Gastrocnemius medialis (tissue), 4 donors: Measurements from ENCODE around the gene ATF6B. TPM values are rescaled to one million over a fixed set of nuclear protein-coding genes. Genes with fewer than 3 reads are reported as not detected.

Experiments
- ATAC-seq, 2 donors: fragments of 150-250 bp; one replicate each; pipeline ENCODE4 v1.9.1; 2016
- DNase-seq, 2 donors: peaks; one replicate each; pipeline ENCODE4 v3.0.0-alpha.2; 2019
- H3K27ac ChIP-seq, 4 donors: fragments of 200-600 bp; sonication (generic); 1 replicate in 1 of 4; 2 replicates in 3 of 4; pipeline ENCODE4 v1.5.1; 2016 to 2018; ENCODE audit warnings: mild to moderate bottlenecking in 2 of 4, moderate library complexity in 1 of 4
- H3K27me3 ChIP-seq, 3 donors: fragments of 200-600 bp; sonication (generic) in 2 of 3; 1 replicate in 1 of 3; 2 replicates in 2 of 3; pipeline versions ENCODE4 v1.5.1 to v1.6.0; 2016 to 2019; ENCODE audit warnings: mild to moderate bottlenecking in 1 of 3, moderate library complexity in 1 of 3
- H3K36me3 ChIP-seq, 2 donors: fragments of 200-600 bp; sonication (generic) in 1 of 2; one replicate each; pipeline ENCODE4 v1.5.1; 2017 to 2018
- H3K4me1 ChIP-seq, 2 donors: fragments of 200-600 bp; sonication (generic) in 1 of 2; one replicate each; pipeline ENCODE4 v1.5.1; 2016 to 2017; ENCODE audit warnings: mild to moderate bottlenecking in 2 of 2
- H3K4me3 ChIP-seq, 4 donors: fragments of 200-600 bp; sonication (generic) in 3 of 4; 1 replicate in 1 of 4; 2 replicates in 3 of 4; pipeline ENCODE4 v1.5.1; 2016 to 2019; ENCODE audit warnings: mild to moderate bottlenecking in 2 of 4
- H3K9me3 ChIP-seq, 3 donors: fragments of 200-600 bp; sonication (generic) in 2 of 3; 1 replicate in 1 of 3; 2 replicates in 2 of 3; pipeline ENCODE4 v1.5.1; 2016 to 2019
- POLR2A ChIP-seq, 2 donors: fragments of 450-650 bp; IDR thresholded peaks; one replicate each; pipeline ENCODE4 v1.6.1; 2017; ENCODE audit warnings: antibody characterized with exemption in 2 of 2, mild to moderate bottlenecking in 2 of 2, moderate library complexity in 2 of 2
- in situ Hi-C, 4 donors: fragments of 200-750 bp; cut with MboI; loops; one replicate each; pipeline versions ENCODE4 v1.15.0 to v1.8.0; 2017; ENCODE audit warnings: low sequenced_read_pairs in 4 of 4
- intact Hi-C: fragments of 100-400 bp; cut with DNase I; formaldehyde crosslinking; loops from one replicate; pipeline ENCODE4 v1.15.1; 2023; ENCODE audit warnings: low total_unique reads
- total RNA-seq, 4 donors: library from RNA; depleted of rRNA; stranded (reverse); fragments of >200 nt; gene quantifications; one replicate each; pipeline versions ENCODE4 v1.1.0 to v1.2.3, GENCODE V29; 2016
- TF ChIP-seq, protein P1 (sequence below), 5 experiments: fragments of 450-650 bp in 3 of 5; fragments of 200-600 bp in 2 of 5; sonication (generic) in 2 of 5; IDR thresholded peaks in 4 of 5; conservative IDR thresholded peaks in 1 of 5; 1 replicate in 4 of 5; 2 replicates in 1 of 5; pipeline ENCODE4 v1.5.1; 2016 to 2019; ENCODE audit warnings: antibody characterized with exemption in 5 of 5, mild to moderate bottlenecking in 3 of 5, moderate library complexity in 3 of 5

The ATF6B gene
- total RNA-seq, 4 donors from 2014 or later, result 6.8 to 18.4 (median 9.5) TPM

DNA sequence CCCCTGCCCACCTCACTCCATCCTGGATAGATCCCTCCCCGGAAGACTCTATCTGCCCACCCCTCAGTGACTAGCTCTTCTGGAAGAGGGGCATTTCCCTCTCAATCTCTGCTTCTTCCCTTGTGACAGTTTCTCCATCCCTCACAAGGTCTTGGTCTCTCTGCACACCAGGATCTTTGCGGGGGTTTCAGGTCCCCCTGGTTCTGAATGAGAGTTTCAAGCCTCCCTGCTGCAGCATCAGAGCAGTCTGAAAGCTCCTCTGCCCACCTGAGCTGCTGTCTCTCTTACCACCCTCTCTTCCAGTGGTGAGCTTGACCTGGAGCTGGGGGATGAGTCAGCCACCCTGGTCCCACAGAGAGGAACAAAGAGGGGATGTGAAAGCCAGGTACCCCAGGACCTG lies 43.3 kb downstream of the ATF6B start:
- no peaks in the 10 kb centered on the region for H3K36me3 ChIP-seq
- TF ChIP-seq, protein P1, sequence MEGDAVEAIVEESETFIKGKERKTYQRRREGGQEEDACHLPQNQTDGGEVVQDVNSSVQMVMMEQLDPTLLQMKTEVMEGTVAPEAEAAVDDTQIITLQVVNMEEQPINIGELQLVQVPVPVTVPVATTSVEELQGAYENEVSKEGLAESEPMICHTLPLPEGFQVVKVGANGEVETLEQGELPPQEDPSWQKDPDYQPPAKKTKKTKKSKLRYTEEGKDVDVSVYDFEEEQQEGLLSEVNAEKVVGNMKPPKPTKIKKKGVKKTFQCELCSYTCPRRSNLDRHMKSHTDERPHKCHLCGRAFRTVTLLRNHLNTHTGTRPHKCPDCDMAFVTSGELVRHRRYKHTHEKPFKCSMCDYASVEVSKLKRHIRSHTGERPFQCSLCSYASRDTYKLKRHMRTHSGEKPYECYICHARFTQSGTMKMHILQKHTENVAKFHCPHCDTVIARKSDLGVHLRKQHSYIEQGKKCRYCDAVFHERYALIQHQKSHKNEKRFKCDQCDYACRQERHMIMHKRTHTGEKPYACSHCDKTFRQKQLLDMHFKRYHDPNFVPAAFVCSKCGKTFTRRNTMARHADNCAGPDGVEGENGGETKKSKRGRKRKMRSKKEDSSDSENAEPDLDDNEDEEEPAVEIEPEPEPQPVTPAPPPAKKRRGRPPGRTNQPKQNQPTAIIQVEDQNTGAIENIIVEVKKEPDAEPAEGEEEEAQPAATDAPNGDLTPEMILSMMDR (IDR thresholded peaks at IDR 0.05 in 4 of 5, conservative IDR thresholded peaks at IDR 0.05 in 1 of 5), result no peak
- no peak for TF ChIP-seq POLR2A (IDR thresholded peaks at IDR 0.05)
- ATAC-seq (no peak), DNase-seq (no peak)
- no peaks in the 10 kb centered on the region for H3K4me1 ChIP-seq
- intact Hi-C loops (no loop called here), in situ Hi-C loops (no loop called here)
- H3K9me3 ChIP-seq, result no peaks in the 10 kb centered on the region
- H3K27ac ChIP-seq, result no peak overlapping the region
- H3K4me3 ChIP-seq, result no peak overlapping the region
- peaks cover 0 to 5% (median 2%) of the 10 kb centered on the region in 3 donors for H3K27me3 ChIP-seq

DNA sequence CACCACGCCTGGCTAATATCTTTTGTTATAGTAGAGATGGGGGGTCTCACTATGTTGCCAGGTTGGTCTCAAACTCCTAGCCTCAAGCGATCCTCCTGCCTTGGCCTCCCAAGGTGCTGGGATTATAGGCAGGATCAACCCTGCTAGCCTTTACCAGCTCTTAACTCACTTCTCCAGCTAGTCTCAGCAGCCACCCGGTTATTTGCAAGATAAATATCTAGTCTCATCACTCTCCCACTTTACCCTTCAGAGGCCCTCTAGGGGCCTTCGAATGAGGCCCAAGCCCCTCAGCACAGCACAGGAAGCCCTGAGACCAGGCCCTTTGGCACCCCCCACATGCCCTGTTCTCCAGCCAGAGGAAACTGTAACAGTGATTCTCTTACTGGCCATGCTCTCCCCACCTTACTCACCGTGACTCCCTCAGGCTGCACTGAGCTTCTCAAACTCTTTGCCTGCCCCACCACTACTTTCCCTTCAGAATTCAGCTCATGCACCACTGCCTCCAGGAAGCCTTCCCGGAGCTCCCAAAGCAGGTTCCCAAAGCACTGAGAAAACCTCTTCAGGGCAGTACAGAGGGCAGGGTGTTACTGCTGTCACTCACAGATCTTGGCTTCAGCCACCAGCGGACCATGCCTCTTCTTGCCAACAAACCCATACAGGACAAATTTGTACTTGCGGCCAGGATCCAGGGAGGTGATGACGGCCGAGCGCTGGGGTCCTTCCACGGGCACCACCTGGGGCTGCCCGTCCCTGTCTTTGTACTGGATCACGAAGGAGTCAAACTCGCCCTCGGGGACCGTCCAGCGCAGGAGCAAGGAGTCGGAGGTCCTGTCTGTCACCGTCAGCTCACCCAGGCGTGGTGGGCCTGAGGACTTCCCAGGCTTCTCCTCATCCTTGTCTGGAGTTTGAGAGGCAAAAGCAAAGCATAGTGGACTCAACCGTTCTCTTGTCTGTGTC lies 44.0 kb downstream of the ATF6B start:
- intact Hi-C loops (no loop called here), in situ Hi-C loops (no loop called here)
- Histone ChIP-seq H3K27me3 (peaks cover 0 to 5% (median 2%) of the 10 kb centered on the region in 3 donors), H3K4me3 (no peak overlapping the region), H3K4me1 (no peaks in the 10 kb centered on the region), H3K9me3 (no peaks in the 10 kb centered on the region), H3K27ac (peak overlapping the region in 2 of 4 donors; percentile 34 to 41), H3K36me3 (no peaks in the 10 kb centered on the region)
- ATAC-seq (no peak), DNase-seq (no peak)
- TF ChIP-seq, protein P1 (IDR thresholded peaks at IDR 0.05 in 4 of 5, conservative IDR thresholded peaks at IDR 0.05 in 1 of 5), result no peak
- TF ChIP-seq POLR2A (IDR thresholded peaks at IDR 0.05), result no peak

DNA sequence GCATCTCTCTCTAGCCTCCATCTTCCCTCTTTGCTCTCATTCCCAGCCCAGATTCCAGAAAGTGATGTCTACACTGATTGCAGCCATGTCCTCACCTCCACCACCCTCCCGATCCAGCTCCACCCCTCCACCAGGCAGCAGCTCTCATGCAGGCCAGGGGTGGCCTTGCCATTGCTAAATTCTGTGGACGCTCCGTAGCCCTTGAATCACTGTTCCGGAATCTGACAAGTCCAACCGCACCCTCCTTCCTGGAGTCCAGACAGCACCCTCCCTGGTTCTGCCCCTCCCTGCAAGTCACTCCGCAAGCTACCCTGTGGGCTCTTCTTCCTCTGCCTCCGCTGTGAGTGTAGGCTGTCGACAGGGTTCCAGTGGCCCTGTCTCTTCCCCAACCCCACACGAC lies 45.1 kb downstream of the ATF6B start:
- DNase-seq, result peak; percentile 44 to 79
- no peak for TF ChIP-seq POLR2A (IDR thresholded peaks at IDR 0.05)
- TF ChIP-seq, protein P1 (IDR thresholded peaks at IDR 0.05 in 4 of 5, conservative IDR thresholded peaks at IDR 0.05 in 1 of 5), result no peak
- H3K27me3 ChIP-seq, result peaks cover 0 to 5% (median 2%) of the 10 kb centered on the region in 3 donors
- no peaks in the 10 kb centered on the region for H3K4me1 ChIP-seq
- peak; percentile 45 to 75 for ATAC-seq
- in situ Hi-C loops, result no loop called here
- H3K9me3 ChIP-seq, result no peaks in the 10 kb centered on the region
- no peaks in the 10 kb centered on the region for H3K36me3 ChIP-seq
- intact Hi-C loops, result no loop called here
- no peak overlapping the region for H3K4me3 ChIP-seq
- peak overlapping the region in 3 of 4 donors; percentile 34 to 62 (median 35) for H3K27ac ChIP-seq

DNA sequence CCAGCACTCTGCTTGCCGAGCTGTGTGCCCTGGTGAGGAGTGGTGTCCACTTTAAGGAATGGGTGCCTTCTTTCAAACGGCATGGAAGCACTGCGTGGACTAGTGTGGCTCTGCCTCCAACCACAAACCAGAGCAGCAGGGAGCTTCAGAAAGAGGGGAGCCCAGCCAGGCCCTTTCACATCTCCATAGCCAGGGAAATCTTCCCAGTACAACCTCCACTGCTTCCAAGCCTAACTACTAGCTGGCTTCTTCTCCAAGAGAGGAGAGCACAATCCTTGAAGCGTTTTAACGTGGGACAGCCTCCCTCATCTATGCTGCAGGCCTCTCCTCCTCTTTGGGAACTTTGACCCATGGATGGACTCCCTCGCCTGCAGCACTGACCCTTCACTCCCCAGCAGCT lies 45.6 kb downstream of the ATF6B start:
- intact Hi-C loops, result no loop called here
- in situ Hi-C loops, result no loop called here
- Histone ChIP-seq H3K4me3 (no peak overlapping the region), H3K36me3 (no peaks in the 10 kb centered on the region), H3K9me3 (no peaks in the 10 kb centered on the region), H3K4me1 (no peaks in the 10 kb centered on the region), H3K27me3 (peaks cover 0 to 5% (median 2%) of the 10 kb centered on the region in 3 donors), H3K27ac (peak overlapping the region in 3 of 4 donors; percentile 33 to 62 (median 57))
- DNase-seq, result no peak
- no peak for TF ChIP-seq POLR2A (IDR thresholded peaks at IDR 0.05)
- TF ChIP-seq, protein P1 (IDR thresholded peaks at IDR 0.05 in 4 of 5, conservative IDR thresholded peaks at IDR 0.05 in 1 of 5), result no peak
- no peak for ATAC-seq
